CD14-positive monocyte (primary cell): ENCODE data around the gene AS3MT. TPM values are rescaled to one million over a fixed set of nuclear protein-coding genes. Genes with fewer than 3 reads are reported as not detected.

Experiments
- DNase-seq, 3 donors: peaks; one replicate each; pipeline ENCODE4 v3.0.0-alpha.2; 2011 to 2022
- H2AFZ ChIP-seq: 2 replicates; pipeline ENCODE4 v1.6.0; 2012; ENCODE audit warnings: mild to moderate bottlenecking, low read depth, low read length, inconsistent platforms; ENCODE audit not compliant: insufficient read depth, poor library complexity, severe bottlenecking
- H3K27ac ChIP-seq, 2 donors: 1 replicate in 1 of 2; 2 replicates in 1 of 2; pipeline ENCODE4 v1.5.1; 2012 to 2013; ENCODE audit warnings: low read length in 2 of 2, control low read depth in 1 of 2, inconsistent platforms in 1 of 2, low read depth in 1 of 2, mild to moderate bottlenecking in 1 of 2
- H3K27me3 ChIP-seq, 2 donors: one replicate each; pipeline versions ENCODE4 v1.6.0 to v1.6.1; 2011 to 2013; ENCODE audit warnings: low read length in 2 of 2; ENCODE audit not compliant: control insufficient read depth in 2 of 2, insufficient read depth in 2 of 2
- H3K36me3 ChIP-seq, 2 donors: replicated peaks in 1 of 2; 1 replicate in 1 of 2; 2 replicates in 1 of 2; pipeline versions ENCODE4 v1.5.1 to v1.6.1; 2012 to 2013; ENCODE audit warnings: low read length in 2 of 2, control low read depth in 1 of 2, inconsistent platforms in 1 of 2, mild to moderate bottlenecking in 1 of 2; ENCODE audit not compliant: insufficient read depth in 2 of 2, control insufficient read depth in 1 of 2
- H3K4me1 ChIP-seq, 2 donors: 1 replicate in 1 of 2; 2 replicates in 1 of 2; pipeline versions ENCODE4 v1.5.1 to v1.6.1; 2012 to 2013; ENCODE audit warnings: low read length in 2 of 2, control low read depth in 1 of 2, inconsistent platforms in 1 of 2, mild to moderate bottlenecking in 1 of 2, moderate library complexity in 1 of 2; ENCODE audit not compliant: insufficient read depth in 2 of 2, control insufficient read depth in 1 of 2
- H3K4me2 ChIP-seq: replicated peaks from 2 replicates; pipeline ENCODE3; 2012; ENCODE audit warnings: low read length, moderate library complexity, mild to moderate bottlenecking; ENCODE audit not compliant: poor library complexity, severe bottlenecking; ENCODE audit errors: extremely low read depth
- H3K4me3 ChIP-seq, 3 experiments: fragments of 200-600 bp in 1 of 3; sonication (generic) in 1 of 3; replicated peaks in 1 of 3; 1 replicate in 2 of 3; 2 replicates in 1 of 3; pipeline ENCODE4 v1.5.1; 2011 to 2013; ENCODE audit warnings: low read length in 3 of 3, mild to moderate bottlenecking in 3 of 3, control low read depth in 2 of 3, low read depth in 2 of 3, inconsistent platforms in 1 of 3, moderate library complexity in 1 of 3
- H3K79me2 ChIP-seq: 2 replicates; pipeline ENCODE4 v1.6.0; 2012; ENCODE audit warnings: mild to moderate bottlenecking, control low read depth, inconsistent platforms, low read length, moderate library complexity; ENCODE audit not compliant: insufficient read depth
- H3K9ac ChIP-seq: 2 replicates; pipeline ENCODE4 v1.6.0; 2017; ENCODE audit warnings: low read length, mild to moderate bottlenecking; ENCODE audit not compliant: insufficient read depth, poor library complexity, severe bottlenecking
- H3K9me3 ChIP-seq, 2 donors: replicated peaks in 1 of 2; 1 replicate in 1 of 2; 2 replicates in 1 of 2; pipeline versions ENCODE4 v1.5.1 to v1.6.1; 2012 to 2013; ENCODE audit warnings: low read length in 2 of 2, control low read depth in 1 of 2; ENCODE audit not compliant: control insufficient read depth in 1 of 2, insufficient read depth in 1 of 2
- H4K20me1 ChIP-seq: 2 replicates; pipeline ENCODE4 v1.6.0; 2012; ENCODE audit warnings: mild to moderate bottlenecking, low read length, control low read depth, moderate library complexity; ENCODE audit not compliant: insufficient read depth
- H3K27ac Mint-ChIP-seq, 7 donors: one replicate each; pipeline ENCODE4 v1.8.0; 2020; ENCODE audit warnings: mild to moderate bottlenecking in 7 of 7, mixed read lengths in 7 of 7, moderate library complexity in 6 of 7, inconsistent platforms in 2 of 7
- H3K27me3 Mint-ChIP-seq, 3 donors: one replicate each; pipeline ENCODE4 v1.8.0; 2021 to 2022; ENCODE audit warnings: low read depth in 3 of 3, mild to moderate bottlenecking in 3 of 3, mixed read lengths in 3 of 3, moderate library complexity in 3 of 3, inconsistent platforms in 1 of 3
- H3K36me3 Mint-ChIP-seq, 2 donors: one replicate each; pipeline ENCODE4 v1.8.0; 2020; ENCODE audit warnings: mixed read lengths in 2 of 2, inconsistent platforms in 1 of 2, mild to moderate bottlenecking in 1 of 2
- H3K4me1 Mint-ChIP-seq: one replicate; pipeline ENCODE4 v1.8.0; 2020; ENCODE audit warnings: mild to moderate bottlenecking, mixed read lengths
- H3K4me3 Mint-ChIP-seq, 2 donors: one replicate each; pipeline ENCODE4 v1.8.0; 2020; ENCODE audit warnings: mild to moderate bottlenecking in 2 of 2, mixed read lengths in 2 of 2, moderate library complexity in 1 of 2
- H3K9me3 Mint-ChIP-seq, 7 donors: one replicate each; pipeline ENCODE4 v1.8.0; 2020 to 2022; ENCODE audit warnings: mixed read lengths in 7 of 7, mild to moderate bottlenecking in 6 of 7, moderate library complexity in 6 of 7, inconsistent platforms in 2 of 7
- CTCF ChIP-seq: fragments of 200-600 bp; IDR thresholded peaks from one replicate; pipeline ENCODE4 v1.8.0; 2022; ENCODE audit warnings: antibody characterized with exemption, mild to moderate bottlenecking
- WGBS: methylation state at CpG from one replicate; pipeline ENCODE4 v1.1.5; 2013; ENCODE audit warnings: missing lambda C conversion rate; ENCODE audit not compliant: insufficient coverage; 5-methylcytosine and 5-hydroxymethylcytosine counted together
- intact Hi-C, 2 donors: fragments of 100-400 bp; cut with micrococcal nuclease; formaldehyde crosslinking; loops; one replicate each; pipeline versions ENCODE4 v1.15.0 to v1.15.1; 2023
- polyA plus RNA-seq, 3 donors: library from polyadenylated mRNA; depleted of rRNA in 1 of 3; unstranded in 2 of 3; stranded (reverse) in 1 of 3; fragments of 300-500 nt in 2 of 3; fragments of >200 nt in 1 of 3; fragmentation: Illumina TruSeq in 2 of 3; gene quantifications; 1 replicate in 2 of 3; 2 replicates in 1 of 3; pipeline ENCODE4 v1.2.3, GENCODE V29; 2012 to 2021

AS3MT gene
- polyA plus RNA-seq, 3 donors: 0.09 to 0.45 TPM; not detected in 1

- no peak for TF ChIP-seq CTCF
- Histone ChIP-seq H3K36me3 (no peaks in the 10 kb centered on the region), H3K4me2 (no peak overlapping the region), H3K9ac (no peak overlapping the region), H3K9me3 (no peaks in the 10 kb centered on the region), H3K27me3 (no peaks in the 10 kb centered on the region), H2AFZ (no peak overlapping the region), H3K4me1 (no peaks in the 10 kb centered on the region), H3K27ac (no peak overlapping the region), H3K79me2 (no peaks in the 10 kb centered on the region), H4K20me1 (no peaks in the 10 kb centered on the region), H3K4me3 (no peak overlapping the region)
- no peaks in the 10 kb centered on the region for H3K9me3 Mint-ChIP-seq
- no CpG with 5 or more reads among the region's 2 CpGs for WGBS
- H3K36me3 Mint-ChIP-seq: peaks cover 0 to 3% of the 10 kb centered on the region in 2 donors
- H3K4me1 Mint-ChIP-seq: no peaks in the 10 kb centered on the region
- intact Hi-C loops: no loop called here
- no peak overlapping the region for H3K4me3 Mint-ChIP-seq
- H3K27ac Mint-ChIP-seq: no peak overlapping the region
- peaks cover 0 to 5% (median 3%) of the 10 kb centered on the region in 3 donors for H3K27me3 Mint-ChIP-seq
- no peak for DNase-seq
Measured at GRCh38 chr10:102880256-102880655, 11.0 kb downstream of the AS3MT start.

GRCh38 chr10:102888048-102888447 lies 18.8 kb downstream of the AS3MT start:
- Histone ChIP-seq H3K79me2 (no peaks in the 10 kb centered on the region), H3K9me3 (no peaks in the 10 kb centered on the region), H3K27me3 (no peaks in the 10 kb centered on the region), H3K4me3 (no peak overlapping the region), H4K20me1 (no peaks in the 10 kb centered on the region), H3K9ac (no peak overlapping the region), H3K4me2 (no peak overlapping the region), H3K27ac (no peak overlapping the region), H3K4me1 (no peaks in the 10 kb centered on the region), H2AFZ (no peak overlapping the region), H3K36me3 (no peaks in the 10 kb centered on the region)
- no peak overlapping the region for H3K27ac Mint-ChIP-seq
- intact Hi-C loops: no loop called here
- DNase-seq: no peak
- TF ChIP-seq CTCF: no peak
- H3K9me3 Mint-ChIP-seq: peaks cover 0 to 6% (median 2%) of the 10 kb centered on the region in 7 donors
- H3K27me3 Mint-ChIP-seq: peaks cover 0 to 2% (median 0%) of the 10 kb centered on the region in 3 donors
- no CpG with 5 or more reads among the region's 1 CpG for WGBS
- H3K36me3 Mint-ChIP-seq: no peaks in the 10 kb centered on the region
- no peak overlapping the region for H3K4me3 Mint-ChIP-seq
- no peaks in the 10 kb centered on the region for H3K4me1 Mint-ChIP-seq
